Central memory CD8-positive, alpha-beta T cell (primary cell): ENCODE data around the gene TNIP1.

Experiments used
- ATAC-seq: fragments of 150-1000 bp; cut with Tn5 transposase; replicated peaks from 2 replicates; pipeline ENCODE4 v1.10.0; 2022; ENCODE audit warnings: mild to moderate bottlenecking, moderate FRiP score, moderate number of reproducible peaks; ENCODE audit not compliant: poor library complexity, severe bottlenecking; ENCODE audit errors: extremely low read depth
- DNase-seq, 2 donors: peaks; one replicate each; pipeline ENCODE4 v3.0.0; 2021; ENCODE audit warnings: low spot score in 2 of 2
- H3K27ac Mint-ChIP-seq: one replicate; pipeline ENCODE4 v1.8.0; 2022; ENCODE audit warnings: low read depth, mild to moderate bottlenecking, moderate library complexity, mixed read lengths
- H3K27me3 Mint-ChIP-seq: one replicate; pipeline ENCODE4 v1.8.0; 2022; ENCODE audit warnings: mixed read lengths
- H3K36me3 Mint-ChIP-seq: one replicate; pipeline ENCODE4 v1.8.0; 2022; ENCODE audit warnings: mild to moderate bottlenecking, moderate library complexity, mixed read lengths; ENCODE audit not compliant: insufficient read depth
- H3K4me1 Mint-ChIP-seq: one replicate; pipeline ENCODE4 v1.8.0; 2022; ENCODE audit warnings: mixed read lengths
- H3K4me3 Mint-ChIP-seq: one replicate; pipeline ENCODE4 v1.8.0; 2022; ENCODE audit warnings: mild to moderate bottlenecking, moderate library complexity, mixed read lengths
- H3K9me3 Mint-ChIP-seq: one replicate; pipeline ENCODE4 v1.8.0; 2022; ENCODE audit warnings: mixed read lengths

Gene TNIP1

DNA sequence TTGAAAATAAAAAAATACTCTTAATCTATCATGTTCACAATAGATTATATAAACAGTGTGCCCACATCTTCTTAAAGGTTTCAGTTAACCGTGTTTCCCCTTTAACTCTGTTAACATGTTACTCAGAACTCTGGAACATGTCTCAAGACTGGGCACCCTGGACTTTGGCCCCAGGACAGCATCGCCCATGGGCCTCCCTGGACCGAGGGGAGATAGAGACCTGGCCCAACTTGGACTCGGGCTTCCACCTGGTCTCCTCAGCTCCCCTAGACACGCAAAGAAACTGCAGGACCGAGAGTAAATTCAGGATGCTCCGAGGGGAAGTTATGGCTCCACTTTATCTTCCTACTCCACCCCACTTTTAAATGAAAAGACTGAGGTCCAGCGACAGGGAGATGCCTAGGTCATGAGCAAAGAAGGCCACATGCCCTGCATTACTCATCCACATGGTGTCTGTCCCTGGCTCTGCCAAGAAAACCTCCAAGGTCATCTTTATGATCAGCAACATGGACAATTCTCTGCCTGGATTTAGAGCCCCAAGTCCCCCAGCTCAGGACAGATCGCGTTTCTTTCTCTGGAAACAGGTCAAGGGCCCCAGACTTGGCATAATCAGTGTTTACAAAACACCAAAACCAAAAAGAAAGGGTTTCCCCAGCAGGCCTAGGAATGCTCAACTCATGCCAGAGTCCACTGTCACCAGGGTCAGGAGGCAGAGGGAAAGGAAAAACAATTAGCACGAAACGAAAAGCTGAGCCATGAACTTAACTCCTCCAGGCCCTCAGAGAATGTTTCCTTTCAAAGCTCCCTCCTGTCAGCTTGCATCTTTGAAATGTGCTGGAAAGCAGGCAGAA, 43.0 kb downstream of the TNIP1 start:
- no peaks in the 10 kb centered on the region for H3K9me3 Mint-ChIP-seq
- no peak for DNase-seq
- H3K27ac Mint-ChIP-seq: no peak overlapping the region
- no peak for ATAC-seq
- no peaks in the 10 kb centered on the region for H3K4me1 Mint-ChIP-seq
- no peaks in the 10 kb centered on the region for H3K27me3 Mint-ChIP-seq
- H3K4me3 Mint-ChIP-seq: no peak overlapping the region
- peaks cover 73% of the 10 kb centered on the region for H3K36me3 Mint-ChIP-seq

DNA sequence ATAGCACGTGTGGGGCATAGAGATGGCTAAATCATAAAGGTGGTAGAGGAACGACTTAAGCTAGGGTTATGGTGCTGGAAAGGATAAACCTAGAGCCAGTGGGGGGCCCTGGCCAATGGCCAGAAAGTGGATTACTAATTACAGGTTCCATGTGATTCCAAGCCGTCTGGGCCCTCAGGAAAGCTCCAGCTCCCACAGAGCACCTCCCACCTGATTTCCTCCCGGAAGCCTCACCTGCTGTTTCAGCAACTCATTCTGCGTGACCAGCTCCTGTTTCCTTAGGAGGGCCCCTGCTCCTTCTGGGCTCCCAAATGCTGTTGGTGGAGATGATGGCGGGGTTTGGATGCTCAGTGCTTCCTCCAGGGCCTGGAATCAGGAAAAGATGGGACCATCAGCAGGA, 44.3 kb downstream of the TNIP1 start:
- H3K4me3 Mint-ChIP-seq: no peak overlapping the region
- no peak for DNase-seq
- no peaks in the 10 kb centered on the region for H3K27me3 Mint-ChIP-seq
- H3K27ac Mint-ChIP-seq: no peak overlapping the region
- H3K4me1 Mint-ChIP-seq: no peaks in the 10 kb centered on the region
- no peak for ATAC-seq
- no peaks in the 10 kb centered on the region for H3K9me3 Mint-ChIP-seq
- H3K36me3 Mint-ChIP-seq: peaks cover 74% of the 10 kb centered on the region

DNA sequence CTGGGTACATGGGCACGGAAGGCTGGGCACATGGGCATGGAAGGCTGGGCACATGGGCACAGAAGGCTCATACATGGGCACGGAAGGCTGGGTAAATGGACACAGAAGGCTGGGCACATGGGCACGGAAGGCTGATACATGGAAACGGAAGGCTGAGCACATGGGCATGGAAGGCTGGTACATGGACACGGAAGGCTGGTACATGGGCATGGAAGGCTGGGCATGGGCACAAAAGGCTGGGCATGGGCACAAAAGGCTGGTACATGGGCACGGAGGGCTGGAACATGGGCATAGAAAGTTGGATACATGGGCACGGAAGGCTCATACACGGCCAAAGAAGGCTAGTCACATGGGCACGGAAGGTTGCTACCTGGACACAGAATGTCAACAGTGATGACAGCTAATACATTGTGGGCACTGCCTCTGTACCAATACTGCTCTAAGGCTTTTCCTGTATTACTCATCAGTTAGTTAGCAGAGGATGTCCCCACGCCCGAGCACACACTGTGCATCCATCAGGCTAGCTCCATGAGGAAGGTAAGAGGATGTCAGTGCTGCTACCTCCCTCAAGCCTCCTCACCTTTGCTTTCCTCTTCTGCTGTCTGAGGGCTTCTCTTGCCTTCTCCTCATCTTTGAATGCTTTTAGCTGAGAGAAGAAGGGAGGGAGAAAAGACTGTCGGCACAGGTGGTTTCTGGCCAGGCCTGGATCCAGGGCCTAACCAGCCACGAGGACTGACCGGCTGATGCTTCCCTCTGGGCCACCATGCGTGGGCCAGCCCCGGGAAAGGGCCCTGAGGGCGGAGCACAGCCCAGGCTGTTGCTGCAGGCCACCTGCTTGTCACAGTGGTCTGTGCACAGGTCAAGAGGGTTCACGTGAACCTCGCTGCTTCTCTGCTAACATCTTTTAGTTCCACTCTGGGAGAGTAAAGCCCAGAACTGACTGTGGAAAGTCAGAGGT, 46.1 kb downstream of the TNIP1 start:
- Mint-ChIP-seq H3K27me3 (no peaks in the 10 kb centered on the region), H3K4me1 (no peaks in the 10 kb centered on the region), H3K4me3 (no peak overlapping the region), H3K27ac (no peak overlapping the region), H3K9me3 (no peaks in the 10 kb centered on the region), H3K36me3 (peaks cover 71% of the 10 kb centered on the region)
- ATAC-seq (no peak), DNase-seq (no peak)

DNA sequence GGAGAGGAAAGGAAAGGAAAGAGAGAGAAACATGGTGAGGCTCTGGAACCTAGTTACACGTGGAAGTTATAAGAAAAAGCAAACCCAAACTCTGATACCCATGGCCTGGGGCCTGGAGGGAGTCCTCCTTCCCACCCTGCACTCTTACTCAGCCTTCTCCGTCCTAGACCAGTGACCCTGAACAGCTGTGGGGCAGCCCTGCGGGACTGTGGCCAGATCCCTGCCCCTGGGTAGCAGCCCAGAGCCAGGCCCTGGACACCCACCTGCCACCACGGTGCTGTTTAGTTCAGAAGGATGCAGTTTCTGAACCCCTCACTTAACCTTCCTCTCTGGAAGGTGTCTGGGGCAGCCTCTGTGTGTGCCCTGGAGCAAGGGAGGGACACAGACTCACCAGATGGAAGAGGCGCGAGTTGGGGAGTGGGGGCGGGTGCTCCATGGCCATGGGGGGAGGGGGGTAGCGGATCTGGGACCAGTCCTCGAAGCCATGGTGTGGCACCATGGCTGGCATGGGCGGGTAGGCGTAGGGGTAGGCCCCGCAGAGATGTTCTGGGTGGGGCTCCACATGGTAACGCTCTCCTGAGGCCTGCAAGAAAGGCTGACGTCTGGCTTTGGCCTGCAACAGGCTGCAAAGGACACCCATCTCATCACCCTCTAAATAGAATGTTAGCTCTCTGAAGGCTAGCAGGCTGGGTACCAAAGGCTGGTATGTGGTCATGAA, 47.5 kb downstream of the TNIP1 start:
- H3K4me3 Mint-ChIP-seq: no peak overlapping the region
- H3K27ac Mint-ChIP-seq: no peak overlapping the region
- ATAC-seq (no peak), DNase-seq (no peak)
- H3K36me3 Mint-ChIP-seq: peaks cover 73% of the 10 kb centered on the region
- H3K27me3 Mint-ChIP-seq: no peaks in the 10 kb centered on the region
- no peaks in the 10 kb centered on the region for H3K9me3 Mint-ChIP-seq
- no peaks in the 10 kb centered on the region for H3K4me1 Mint-ChIP-seq

DNA sequence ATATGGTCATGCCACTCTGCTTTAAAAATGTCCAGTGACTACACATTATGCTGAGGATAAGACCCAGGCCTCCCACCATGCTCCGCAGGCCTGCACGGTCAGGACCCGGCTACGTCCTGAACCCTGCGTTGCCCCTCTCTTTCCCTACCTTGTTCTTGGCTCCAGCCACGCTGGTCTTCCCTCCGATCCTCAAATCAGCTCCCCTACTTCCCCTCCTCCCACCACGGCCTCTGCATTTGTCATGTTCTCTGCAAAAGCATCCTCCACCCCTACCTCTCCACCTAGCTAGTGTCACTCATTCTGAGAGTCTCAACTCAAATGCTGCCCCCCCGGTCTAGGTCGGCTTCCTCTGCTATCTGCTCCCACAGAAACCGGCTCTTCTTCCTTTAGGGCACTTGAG, 49.3 kb downstream of the TNIP1 start:
- no peak for DNase-seq
- Mint-ChIP-seq H3K9me3 (no peaks in the 10 kb centered on the region), H3K27ac (peak overlapping the region; percentile 60), H3K4me1 (no peaks in the 10 kb centered on the region), H3K4me3 (no peak overlapping the region), H3K36me3 (peaks cover 70% of the 10 kb centered on the region), H3K27me3 (no peaks in the 10 kb centered on the region)
- no peak for ATAC-seq

DNA sequence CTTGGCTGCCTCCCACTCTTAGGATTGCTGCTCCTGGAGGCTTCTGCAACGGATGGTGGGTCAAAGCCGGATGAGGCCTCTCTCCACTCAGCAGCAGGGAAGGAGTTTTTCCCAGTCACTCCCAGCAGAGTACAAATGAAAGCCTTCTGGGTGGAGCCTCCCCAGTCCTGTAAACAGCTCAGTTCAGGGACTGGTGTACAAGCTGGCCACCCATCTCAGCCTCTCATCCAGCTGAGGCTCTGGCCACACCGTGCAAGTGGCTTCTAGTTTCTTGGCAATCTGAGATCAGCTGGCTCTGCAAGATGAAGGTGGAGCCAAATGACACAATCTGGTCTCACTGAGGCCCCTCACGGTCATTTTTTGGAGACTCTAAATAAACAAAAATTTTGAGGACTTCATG, 50.5 kb downstream of the TNIP1 start:
- H3K36me3 Mint-ChIP-seq: peaks cover 64% of the 10 kb centered on the region
- no peak overlapping the region for H3K4me3 Mint-ChIP-seq

DNA sequence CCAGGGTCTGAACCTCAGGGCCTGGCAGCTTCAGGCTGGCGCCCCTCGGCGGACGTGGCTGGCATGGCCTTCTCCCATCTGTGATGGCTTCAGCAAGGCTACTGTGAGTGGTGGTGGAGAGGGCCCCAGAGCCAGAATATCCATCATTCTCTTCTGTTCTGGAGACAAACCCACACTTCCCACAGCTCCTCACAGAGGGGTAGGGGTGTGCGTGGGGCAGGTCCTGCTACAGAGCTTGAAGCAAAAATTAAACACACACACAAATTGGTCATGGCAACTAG, 50.8 kb downstream of the TNIP1 start:
- H3K4me1 Mint-ChIP-seq: no peaks in the 10 kb centered on the region
- ATAC-seq: no peak
- DNase-seq: no peak
- no peaks in the 10 kb centered on the region for H3K9me3 Mint-ChIP-seq
- H3K4me3 Mint-ChIP-seq: no peak overlapping the region
- no peak overlapping the region for H3K27ac Mint-ChIP-seq
- peaks cover 63% of the 10 kb centered on the region for H3K36me3 Mint-ChIP-seq
- no peaks in the 10 kb centered on the region for H3K27me3 Mint-ChIP-seq

More for the DNA sequence above, 50.5 kb downstream of the TNIP1 start:
- Mint-ChIP-seq H3K4me1 (no peaks in the 10 kb centered on the region), H3K9me3 (no peaks in the 10 kb centered on the region), H3K27me3 (no peaks in the 10 kb centered on the region), H3K27ac (no peak overlapping the region)
- ATAC-seq (no peak), DNase-seq (no peak)

DNA sequence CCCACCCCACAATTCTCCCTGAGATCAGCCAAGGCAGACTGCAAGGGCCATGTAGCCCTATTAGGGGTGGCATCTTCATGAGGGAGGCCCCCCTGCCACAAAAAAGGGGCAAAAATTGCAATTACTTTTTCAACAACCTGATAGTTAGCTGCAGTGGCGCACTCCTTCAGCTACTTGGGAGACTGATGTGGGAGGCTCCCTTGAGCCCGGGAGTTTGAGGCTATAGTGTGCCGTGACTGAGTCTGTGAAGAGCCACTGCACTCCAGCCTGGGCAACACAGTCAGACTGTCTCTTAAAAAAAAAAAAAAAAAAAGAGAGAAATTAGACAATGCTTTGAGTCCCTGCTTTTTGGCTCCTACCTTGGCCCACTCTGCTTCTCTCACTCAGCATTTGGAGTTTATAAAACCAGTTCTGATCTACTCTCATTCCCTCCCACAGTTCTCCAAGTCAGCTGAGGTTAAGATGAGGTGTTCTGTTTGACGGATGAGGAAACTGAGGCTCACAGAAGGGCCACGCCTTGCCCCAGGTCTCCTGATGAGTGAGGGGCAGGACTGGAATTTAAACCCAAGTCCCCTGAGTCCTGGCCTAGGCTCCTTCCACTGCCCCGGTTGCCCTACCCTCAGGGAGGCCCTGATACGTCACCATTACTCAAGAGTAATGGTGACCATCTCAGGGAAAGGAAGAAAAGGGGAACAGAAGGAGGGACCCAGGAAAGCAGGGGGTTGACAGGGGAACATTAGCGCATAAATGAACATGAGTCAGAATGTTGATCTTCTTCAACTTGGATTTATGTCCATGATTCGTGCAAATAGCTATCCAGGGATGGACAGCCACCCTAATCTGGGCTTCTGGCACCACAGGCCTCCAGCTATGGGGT, 51.4 kb downstream of the TNIP1 start:
- no peaks in the 10 kb centered on the region for H3K27me3 Mint-ChIP-seq
- ATAC-seq: no peak
- H3K36me3 Mint-ChIP-seq: peaks cover 60% of the 10 kb centered on the region
- no peaks in the 10 kb centered on the region for H3K9me3 Mint-ChIP-seq
- H3K4me3 Mint-ChIP-seq: no peak overlapping the region
- DNase-seq: no peak
- H3K4me1 Mint-ChIP-seq: no peaks in the 10 kb centered on the region
- H3K27ac Mint-ChIP-seq: peak overlapping the region; percentile 48

DNA sequence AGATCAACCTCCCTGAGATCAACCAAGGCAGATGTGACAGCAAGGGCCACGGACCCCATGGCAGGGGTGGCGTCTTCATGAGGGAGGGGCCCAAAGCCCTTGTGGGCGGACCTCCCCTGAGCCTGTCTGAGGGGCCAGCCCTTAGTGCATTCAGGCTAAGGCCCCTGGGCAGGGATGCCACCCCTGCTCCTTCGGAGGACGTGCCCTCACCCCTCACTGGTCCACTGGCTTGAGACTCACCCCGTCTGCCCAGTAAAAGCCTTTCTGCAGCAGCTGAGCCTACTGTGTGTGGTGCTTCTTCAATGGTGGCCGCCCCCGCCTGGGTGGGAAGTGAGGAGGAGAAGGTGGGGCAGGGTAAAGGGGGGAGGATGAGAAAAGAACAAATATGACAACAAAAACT, 52.1 kb downstream of the TNIP1 start:
- DNase-seq: no peak
- Mint-ChIP-seq H3K9me3 (no peaks in the 10 kb centered on the region), H3K27me3 (no peaks in the 10 kb centered on the region), H3K4me3 (no peak overlapping the region), H3K27ac (no peak overlapping the region), H3K4me1 (no peaks in the 10 kb centered on the region), H3K36me3 (peaks cover 55% of the 10 kb centered on the region)
- no peak for ATAC-seq

DNA sequence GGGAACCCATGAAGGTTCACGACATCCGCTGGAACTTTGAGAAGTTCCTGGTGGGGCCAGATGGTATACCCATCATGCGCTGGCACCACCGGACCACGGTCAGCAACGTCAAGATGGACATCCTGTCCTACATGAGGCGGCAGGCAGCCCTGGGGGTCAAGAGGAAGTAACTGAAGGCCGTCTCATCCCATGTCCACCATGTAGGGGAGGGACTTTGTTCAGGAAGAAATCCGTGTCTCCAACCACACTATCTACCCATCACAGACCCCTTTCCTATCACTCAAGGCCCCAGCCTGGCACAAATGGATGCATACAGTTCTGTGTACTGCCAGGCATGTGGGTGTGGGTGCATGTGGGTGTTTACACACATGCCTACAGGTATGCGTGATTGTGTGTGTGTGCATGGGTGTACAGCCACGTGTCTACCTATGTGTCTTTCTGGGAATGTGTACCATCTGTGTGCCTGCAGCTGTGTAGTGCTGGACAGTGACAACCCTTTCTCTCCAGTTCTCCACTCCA, 52.8 kb downstream of the TNIP1 start:
- Mint-ChIP-seq H3K9me3 (no peaks in the 10 kb centered on the region), H3K4me3 (no peak overlapping the region), H3K36me3 (peaks cover 52% of the 10 kb centered on the region), H3K4me1 (no peaks in the 10 kb centered on the region), H3K27me3 (no peaks in the 10 kb centered on the region), H3K27ac (peak overlapping the region; percentile 44)
- ATAC-seq: no peak
- no peak for DNase-seq

DNA sequence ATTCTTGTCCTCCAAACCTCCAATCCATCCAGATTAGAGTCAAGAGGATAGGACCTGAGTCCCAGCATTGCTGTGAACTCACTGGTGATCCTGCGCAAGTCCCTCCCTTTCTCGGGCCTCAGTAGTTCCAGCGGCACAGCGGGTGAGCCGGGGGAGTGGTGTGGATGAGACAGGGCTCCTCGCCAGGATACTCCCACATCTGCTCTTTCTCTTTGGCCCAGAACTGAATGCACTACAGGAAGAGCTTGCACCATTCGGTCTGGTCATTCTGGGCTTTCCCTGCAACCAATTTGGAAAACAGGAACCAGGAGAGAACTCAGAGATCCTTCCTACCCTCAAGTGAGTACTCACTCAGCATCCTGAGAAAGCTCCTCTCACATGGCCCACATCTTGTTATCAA, 54.2 kb downstream of the TNIP1 start:
- H3K4me3 Mint-ChIP-seq: no peak overlapping the region
- DNase-seq (no peak), ATAC-seq (no peak)
- peaks cover 39% of the 10 kb centered on the region for H3K36me3 Mint-ChIP-seq
- H3K4me1 Mint-ChIP-seq: peaks cover 5% of the 10 kb centered on the region
- H3K9me3 Mint-ChIP-seq: no peaks in the 10 kb centered on the region
- no peak overlapping the region for H3K27ac Mint-ChIP-seq
- H3K27me3 Mint-ChIP-seq: no peaks in the 10 kb centered on the region

DNA sequence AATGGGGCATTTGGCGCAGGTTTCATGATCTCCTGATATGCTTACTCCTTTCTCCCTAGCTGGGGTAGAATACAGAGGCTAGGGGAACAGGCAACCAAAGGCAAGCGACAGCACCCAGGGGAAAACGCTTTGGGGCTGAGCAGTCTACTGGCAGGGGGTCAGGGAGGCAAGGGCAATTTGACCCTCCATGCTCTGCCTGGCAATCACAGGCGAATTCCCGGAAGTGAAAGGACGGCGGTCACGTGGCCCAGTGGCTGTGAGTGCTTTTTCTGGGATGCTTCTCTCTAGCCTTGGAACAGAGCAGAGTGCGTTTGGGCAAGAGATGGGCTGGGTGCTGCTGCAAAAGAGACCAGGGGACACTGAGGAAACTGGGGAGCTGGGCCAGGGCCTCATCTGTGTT, 54.7 kb downstream of the TNIP1 start:
- Mint-ChIP-seq H3K27me3 (no peaks in the 10 kb centered on the region), H3K9me3 (no peaks in the 10 kb centered on the region), H3K27ac (no peak overlapping the region), H3K4me1 (peaks cover 8% of the 10 kb centered on the region), H3K36me3 (peaks cover 35% of the 10 kb centered on the region), H3K4me3 (no peak overlapping the region)
- DNase-seq: no peak
- no peak for ATAC-seq
